OCI-M2 (cell line): ENCODE measurements around the gene TSR3.

Experiments used
- DNase-seq: peaks from one replicate; lab custom pipeline; 2025; ENCODE audit not compliant: unreplicated experiment; lab: John Stamatoyannopoulos, UW

TSR3 gene

DNA sequence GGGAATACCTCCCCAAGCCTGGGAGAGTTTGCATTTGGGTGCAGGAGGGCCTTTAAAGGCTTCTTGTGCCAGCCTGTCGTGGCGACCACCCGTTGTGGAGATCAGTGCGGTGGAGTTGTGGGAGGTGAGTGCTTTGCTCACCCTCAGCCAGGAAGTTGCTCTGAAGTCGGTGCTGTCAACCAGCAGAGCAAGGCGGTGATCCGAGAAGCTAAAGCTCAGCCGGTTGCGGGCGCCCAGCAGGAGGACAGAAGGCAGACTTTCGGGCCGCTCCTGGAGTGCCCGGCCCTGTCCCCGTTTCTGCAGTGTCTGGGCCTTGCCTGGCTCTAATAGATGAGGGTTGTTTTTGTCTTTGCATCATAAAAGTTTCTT lies 40.9 kb downstream of the TSR3 start:
- no peak for DNase-seq

GRCh38 chr16:1309888-1310831 lies 41.5 kb downstream of the TSR3 start:
- DNase-seq, result no peak

- DNase-seq, result peak; percentile 91
These were observed 42.4 kb downstream of the TSR3 start, which contains the start of gene UBE2I for GRCh38 chr16:1308977-1309885. TSS of gene UBE2I (plus strand) at chr16:1309636. CDS start at chr16:1314031, 4,395 bp downstream.

DNA sequence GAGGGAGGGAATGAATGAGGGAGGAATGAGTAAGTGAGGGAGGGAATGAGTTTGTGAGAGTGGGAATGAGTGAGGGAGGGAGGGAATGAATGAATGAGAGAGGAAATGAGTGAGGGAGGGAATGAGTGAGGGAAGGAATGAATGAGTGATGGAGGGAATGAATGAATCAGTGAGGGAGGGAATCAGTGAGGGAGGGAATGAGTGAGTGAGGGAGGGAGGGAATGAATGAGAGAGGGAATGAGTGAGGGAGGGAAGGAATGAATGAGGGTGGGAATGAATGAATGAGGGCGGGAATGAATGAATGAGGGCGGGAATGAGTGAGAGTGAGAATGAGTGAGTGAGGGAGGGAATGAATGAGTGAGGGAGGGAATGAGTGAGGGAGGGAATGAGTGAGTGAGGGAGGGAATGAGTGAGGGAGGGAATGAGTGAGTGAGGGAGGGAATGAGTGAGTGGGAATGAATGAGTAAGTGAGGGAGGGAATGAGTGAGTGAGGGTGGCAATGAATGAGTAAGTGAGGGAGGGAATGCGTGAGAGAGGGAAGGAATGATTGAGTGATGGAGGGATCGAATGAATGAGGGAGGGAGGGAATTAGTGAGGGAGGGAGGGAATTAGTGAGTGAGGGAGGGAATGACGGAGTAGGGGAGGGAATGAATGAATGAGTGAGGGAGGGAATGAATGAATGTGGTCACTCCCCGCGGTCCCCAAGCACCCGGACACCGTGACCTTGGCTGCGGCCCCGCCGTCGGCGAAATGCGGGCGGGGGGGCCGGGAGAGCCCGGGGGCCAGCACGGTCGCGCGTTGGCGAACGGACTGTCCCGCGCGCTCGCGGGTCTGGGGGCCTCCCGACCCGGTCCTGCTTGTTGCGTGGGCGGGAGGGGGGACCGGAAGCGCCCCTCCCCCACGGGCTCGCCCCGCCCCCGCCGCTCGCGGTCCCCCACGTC lies 43.4 kb downstream of the TSR3 start:
- DNase-seq, result no peak

GRCh38 chr16:1306334-1306733 lies 45.3 kb downstream of the TSR3 start:
- no peak for DNase-seq

- DNase-seq, result no peak
These were observed 45.9 kb downstream of the TSR3 start for GRCh38 chr16:1305823-1306222.

DNA sequence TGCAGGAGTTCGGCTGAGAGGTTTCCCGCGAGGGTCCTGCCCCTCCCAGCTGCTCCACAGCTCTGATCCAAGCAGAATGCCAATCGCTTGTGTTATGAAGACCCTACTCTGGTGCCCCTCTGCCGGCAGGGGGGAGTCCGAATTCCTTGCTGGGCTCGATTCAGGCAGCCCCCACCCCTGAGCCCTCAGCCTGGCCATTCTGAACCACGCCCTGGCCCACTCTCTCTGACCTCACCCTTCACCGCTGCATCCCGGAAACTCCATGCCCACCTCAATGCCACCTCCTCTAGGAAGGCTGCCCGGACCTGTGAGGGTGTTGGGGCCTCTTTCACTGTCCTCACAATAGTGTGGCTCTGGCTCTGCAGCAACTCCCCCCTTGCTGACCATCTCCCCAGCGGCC lies 50.1 kb downstream of the TSR3 start:
- no peak for DNase-seq

DNA sequence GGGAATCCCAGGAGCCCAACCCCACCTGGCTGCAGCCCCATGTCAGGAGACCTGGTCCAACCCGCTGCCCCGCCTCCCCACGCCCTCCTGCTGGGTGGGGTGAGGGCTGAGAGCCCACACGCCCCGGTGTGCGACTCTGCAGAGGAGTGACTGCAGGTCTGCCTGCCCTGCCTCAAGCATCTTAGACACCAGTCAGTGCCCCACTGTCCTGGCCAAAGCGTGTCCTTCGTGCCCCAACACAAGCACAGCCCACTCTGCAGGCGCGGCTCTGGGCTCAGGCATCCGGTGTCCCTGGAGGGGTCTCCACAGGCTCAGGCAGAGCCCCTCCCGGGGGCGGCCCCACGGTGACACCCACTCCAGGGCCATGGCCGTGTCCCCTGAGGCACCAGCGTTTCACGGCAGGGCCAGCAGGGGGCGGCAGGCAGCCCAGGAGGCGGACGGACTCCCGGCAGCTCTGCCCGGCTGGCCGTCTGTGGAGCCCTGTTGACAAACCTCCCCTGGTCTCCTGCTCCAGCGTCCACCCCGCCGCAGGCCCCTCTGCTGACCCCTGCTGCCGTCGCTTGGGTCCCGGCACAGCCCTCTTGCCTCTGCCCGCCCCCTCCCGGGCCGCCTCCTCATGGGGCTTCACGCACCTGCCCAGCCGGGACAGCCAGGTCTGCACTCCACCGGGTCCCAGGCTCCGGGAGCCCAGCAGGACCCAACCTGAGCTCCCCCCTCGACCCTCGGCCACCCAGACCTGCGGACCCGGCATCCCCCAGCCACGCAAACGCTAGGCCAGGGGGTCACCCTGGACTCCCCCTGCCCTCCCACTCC lies 50.8 kb downstream of the TSR3 start:
- no peak for DNase-seq

DNA sequence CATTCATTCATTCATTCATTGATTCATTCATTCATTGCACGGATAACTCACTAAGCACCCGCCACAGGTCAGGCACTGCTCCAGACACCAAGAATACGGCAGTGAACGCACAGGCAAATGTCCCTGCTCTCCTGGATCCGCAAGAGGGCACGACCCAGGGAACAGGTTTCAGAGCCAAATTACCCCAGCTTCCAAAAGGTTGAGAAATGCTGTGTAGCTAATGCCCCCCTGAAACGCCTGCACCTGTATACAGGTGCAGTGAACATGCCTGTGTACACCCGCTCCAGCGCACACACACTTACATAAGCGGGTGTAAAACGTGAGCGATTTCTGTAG lies 51.8 kb downstream of the TSR3 start:
- no peak for DNase-seq
